ENCODE results near the gene SYTL3.

SYTL3 gene

DNA sequence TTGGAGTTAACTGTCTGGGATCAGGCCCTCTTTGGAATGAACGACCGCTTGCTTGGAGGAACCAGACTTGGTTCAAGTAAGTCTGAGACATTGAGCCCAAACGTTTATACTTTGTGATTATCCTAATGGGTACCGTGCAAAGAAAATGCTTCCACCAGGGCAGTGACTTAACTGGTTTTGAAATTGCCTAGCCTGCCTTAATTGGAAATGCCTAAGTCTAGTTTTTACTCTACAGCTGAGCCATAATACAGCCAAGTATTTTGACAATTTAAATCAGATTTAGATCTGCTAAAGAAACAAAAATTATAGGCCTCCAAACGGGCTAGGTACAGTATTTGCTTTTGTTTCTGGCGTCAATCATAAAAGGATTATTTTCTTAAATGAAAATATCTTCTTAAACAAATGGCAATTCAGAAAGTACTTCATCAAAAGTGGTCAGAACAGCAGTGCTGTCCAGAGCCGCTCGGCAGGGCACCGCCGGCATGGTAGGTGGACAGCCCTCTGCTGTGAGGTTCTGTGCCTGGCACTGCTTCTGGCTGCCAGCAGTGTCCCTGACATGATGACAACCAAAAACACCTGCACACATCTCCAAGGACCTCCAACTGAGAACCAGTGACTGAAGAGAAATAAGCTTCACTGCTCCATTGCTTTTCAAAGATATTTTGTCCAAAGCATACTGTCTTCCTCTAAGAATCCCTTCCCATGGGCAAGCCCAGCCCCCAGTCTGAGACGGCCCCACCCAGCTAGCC is 113.8 kb downstream of the SYTL3 start:
- no peak overlapping the region for H3K4me3 ChIP-seq (ENCODE audit: low read length)
- TF ChIP-seq, protein P1, sequence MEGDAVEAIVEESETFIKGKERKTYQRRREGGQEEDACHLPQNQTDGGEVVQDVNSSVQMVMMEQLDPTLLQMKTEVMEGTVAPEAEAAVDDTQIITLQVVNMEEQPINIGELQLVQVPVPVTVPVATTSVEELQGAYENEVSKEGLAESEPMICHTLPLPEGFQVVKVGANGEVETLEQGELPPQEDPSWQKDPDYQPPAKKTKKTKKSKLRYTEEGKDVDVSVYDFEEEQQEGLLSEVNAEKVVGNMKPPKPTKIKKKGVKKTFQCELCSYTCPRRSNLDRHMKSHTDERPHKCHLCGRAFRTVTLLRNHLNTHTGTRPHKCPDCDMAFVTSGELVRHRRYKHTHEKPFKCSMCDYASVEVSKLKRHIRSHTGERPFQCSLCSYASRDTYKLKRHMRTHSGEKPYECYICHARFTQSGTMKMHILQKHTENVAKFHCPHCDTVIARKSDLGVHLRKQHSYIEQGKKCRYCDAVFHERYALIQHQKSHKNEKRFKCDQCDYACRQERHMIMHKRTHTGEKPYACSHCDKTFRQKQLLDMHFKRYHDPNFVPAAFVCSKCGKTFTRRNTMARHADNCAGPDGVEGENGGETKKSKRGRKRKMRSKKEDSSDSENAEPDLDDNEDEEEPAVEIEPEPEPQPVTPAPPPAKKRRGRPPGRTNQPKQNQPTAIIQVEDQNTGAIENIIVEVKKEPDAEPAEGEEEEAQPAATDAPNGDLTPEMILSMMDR (IDR thresholded peaks at IDR 0.05; ENCODE audit: insufficient read depth, low read depth, low read length, missing control alignments) = no peak
- peak; percentile 21 for DNase-seq (ENCODE audit: low read depth)

DNA sequence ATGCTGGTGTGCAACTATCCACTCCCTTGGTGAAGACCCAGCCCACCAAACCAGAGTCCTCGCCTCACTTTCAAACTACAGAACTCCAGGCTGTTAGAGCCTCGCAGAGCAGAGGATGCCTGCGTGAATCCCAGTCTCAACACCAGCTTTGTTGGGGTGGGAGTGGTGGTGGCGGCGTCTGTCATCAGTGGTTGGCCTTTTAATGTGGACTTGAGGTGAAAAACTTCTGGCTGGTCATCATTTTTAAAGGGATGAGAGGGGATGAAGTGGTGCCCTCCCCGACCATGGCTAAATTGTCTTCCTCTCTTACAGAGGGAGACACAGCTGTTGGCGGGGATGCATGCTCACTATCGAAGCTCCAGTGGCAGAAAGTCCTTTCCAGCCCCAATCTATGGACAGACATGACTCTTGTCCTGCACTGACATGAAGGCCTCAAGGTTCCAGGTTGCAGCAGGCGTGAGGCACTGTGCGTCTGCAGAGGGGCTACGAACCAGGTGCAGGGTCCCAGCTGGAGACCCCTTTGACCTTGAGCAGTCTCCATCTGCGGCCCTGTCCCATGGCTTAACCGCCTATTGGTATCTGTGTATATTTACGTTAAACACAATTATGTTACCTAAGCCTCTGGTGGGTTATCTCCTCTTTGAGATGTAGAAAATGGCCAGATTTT is 114.5 kb downstream of the SYTL3 start:
- TF ChIP-seq, protein P1 (IDR thresholded peaks at IDR 0.05; ENCODE audit: insufficient read depth, low read depth, low read length, missing control alignments) = no peak
- no peak for DNase-seq (ENCODE audit: low read depth)
- H3K4me3 ChIP-seq (ENCODE audit: low read length) = no peak overlapping the region

DNA sequence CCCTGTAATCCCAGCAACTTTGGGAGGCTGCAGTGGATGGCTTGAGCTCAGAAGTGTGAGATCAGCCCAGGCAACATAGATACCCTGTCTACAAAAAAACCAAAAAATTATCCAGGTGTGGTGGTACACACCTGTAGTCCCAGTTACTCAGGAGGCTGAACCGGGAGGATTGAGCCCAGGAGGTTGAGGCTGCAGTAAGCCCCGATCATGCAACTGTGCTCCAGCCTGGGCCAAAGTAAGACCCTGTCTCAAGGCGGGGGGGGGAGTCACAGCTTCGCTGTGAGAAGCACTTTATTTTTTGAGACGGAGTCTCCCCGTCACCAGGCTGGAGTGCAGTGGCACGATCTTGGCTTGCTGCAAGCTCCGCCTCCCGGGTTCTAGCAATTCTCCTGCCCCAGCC is 115.1 kb downstream of the SYTL3 start:
- DNase-seq (ENCODE audit: low read depth) = no peak
- TF ChIP-seq, protein P1 (IDR thresholded peaks at IDR 0.05; ENCODE audit: insufficient read depth, low read depth, low read length, missing control alignments) = no peak
- H3K4me3 ChIP-seq (ENCODE audit: low read length) = no peak overlapping the region

DNA sequence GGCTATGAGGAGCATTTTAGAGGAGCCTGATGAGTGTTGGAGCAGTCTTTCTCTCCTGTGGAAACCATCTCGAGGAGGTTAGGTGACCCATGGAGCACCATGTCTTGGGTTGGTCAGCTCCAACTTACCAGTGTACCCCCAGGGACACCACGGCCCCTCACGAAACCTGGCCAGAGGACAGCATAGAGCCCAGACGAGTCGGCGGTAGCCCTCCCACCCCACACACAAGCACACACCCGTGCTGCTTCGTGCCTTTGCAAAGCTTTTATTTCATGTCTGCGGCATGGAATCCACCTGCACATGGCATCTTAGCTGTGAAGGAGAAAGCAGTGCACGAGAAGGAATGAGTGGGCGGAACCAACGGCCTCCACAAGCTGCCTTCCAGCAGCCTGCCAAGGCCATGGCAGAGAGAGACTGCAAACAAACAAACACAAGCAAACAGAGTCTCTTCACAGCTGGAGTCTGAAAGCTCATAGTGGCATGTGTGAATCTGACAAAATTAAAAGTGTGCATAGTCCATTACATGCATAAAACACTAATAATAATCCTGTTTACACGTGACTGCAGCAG is 115.7 kb downstream of the SYTL3 start:
- no peak for DNase-seq (ENCODE audit: low read depth)
- H3K4me3 ChIP-seq (ENCODE audit: low read length) = no peak overlapping the region
- TF ChIP-seq, protein P1 (IDR thresholded peaks at IDR 0.05; ENCODE audit: insufficient read depth, low read depth, low read length, missing control alignments) = no peak

DNA sequence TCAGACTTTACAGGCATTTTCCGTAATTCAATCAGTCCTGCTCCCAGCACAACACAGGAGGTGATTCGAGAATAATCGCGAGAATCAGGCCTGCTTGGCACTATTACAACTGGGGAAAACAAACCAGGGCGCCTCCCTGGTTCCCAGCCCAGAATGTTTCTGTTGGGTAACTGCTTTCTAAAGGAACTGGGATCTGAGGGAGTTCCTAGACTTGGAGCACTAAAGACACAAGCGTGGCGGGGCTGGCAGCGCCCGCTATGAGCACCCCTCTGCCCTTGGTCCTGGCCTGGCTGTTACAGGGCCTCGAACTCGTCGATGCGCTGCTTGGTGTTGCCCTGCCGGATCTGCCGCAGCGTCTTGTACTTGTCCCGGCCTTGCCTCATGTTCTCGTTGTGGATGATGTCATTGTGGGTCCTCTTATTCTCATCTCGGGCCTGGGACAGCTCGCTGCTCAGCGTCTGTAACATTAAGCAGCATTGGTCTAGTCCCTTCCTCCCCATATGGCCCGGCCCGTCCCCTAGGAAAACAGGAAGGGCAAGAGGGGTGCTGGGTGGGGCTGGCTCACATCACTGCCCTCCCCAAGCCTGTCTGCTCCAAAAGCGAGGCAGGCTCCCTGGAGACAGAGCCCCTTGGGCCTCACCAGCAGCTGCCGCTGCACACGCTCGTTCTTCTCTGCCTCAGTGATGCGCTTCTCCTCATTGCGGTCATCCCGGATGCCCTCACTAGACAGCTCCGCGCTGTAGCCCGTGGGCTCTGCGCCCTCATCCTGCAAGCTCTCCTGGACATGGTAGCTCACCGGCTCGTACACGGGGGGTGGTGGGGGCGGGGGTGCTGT is 117.0 kb downstream of the SYTL3 start:
- H3K4me3 ChIP-seq (ENCODE audit: low read length) = no peak overlapping the region
- DNase-seq (ENCODE audit: low read depth) = no peak
- TF ChIP-seq, protein P1 (IDR thresholded peaks at IDR 0.05; ENCODE audit: insufficient read depth, low read depth, low read length, missing control alignments) = no peak

DNA sequence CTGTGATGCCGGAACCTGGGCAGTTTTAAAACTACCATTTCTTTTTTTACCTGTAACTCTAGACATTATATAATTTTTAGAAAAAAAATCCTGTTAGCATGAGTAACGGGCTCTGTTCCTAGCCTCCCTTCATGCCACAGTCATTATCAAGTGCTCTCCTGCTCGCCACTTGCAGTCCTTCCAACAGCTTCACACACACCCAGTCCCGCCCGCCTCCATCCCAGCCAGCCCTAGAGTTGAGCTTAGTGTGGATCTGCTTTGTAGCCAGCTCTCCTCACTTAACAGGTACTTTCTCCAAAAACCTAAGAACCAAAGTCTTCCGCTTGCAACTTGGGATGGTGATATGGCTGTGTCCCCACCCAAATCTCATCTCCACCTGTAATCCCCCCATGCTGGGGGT is 117.9 kb downstream of the SYTL3 start:
- H3K4me3 ChIP-seq (ENCODE audit: low read length) = no peak overlapping the region
- TF ChIP-seq, protein P1 (IDR thresholded peaks at IDR 0.05; ENCODE audit: insufficient read depth, low read depth, low read length, missing control alignments) = no peak
- no peak for DNase-seq (ENCODE audit: low read depth)
